ENCODE data around the gene STARD7.
"Not testable (repeated sequence)": the region's sequence is repeated elsewhere in the genome, so short reads cannot be mapped to it uniquely, and the experiment has no call there.

The STARD7 gene

GRCh38 chr2:96233880-96234316 lies 25.3 kb upstream of the STARD7 start:
- DNase-seq: no peak

GRCh38 chr2:96233436-96233835 lies 24.8 kb upstream of the STARD7 start:
- no peak for DNase-seq

- no peak for DNase-seq
These were observed 22.7 kb upstream of the STARD7 start for GRCh38 chr2:96231316-96231715.

- peak; percentile 50 for DNase-seq
These were observed 16.4 kb upstream of the STARD7 start for GRCh38 chr2:96225016-96225533.

- DNase-seq: not testable (repeated sequence)
These were observed 12.5 kb upstream of the STARD7 start for GRCh38 chr2:96221106-96221505.

- not testable (repeated sequence) for DNase-seq
These were observed 11.3 kb upstream of the STARD7 start for GRCh38 chr2:96219959-96220358.

- DNase-seq: no peak
These were observed 10.0 kb upstream of the STARD7 start for GRCh38 chr2:96218508-96219131.

- DNase-seq: no peak
These were observed 5.9 kb upstream of the STARD7 start for GRCh38 chr2:96214554-96214953.

GRCh38 chr2:96213379-96213778 lies 4.8 kb upstream of the STARD7 start:
- DNase-seq: no peak

- no peak for DNase-seq
These were observed 3.7 kb upstream of the STARD7 start for GRCh38 chr2:96212339-96212738.

- no peak for DNase-seq
These were observed 1.1 kb upstream of the STARD7 start for GRCh38 chr2:96209729-96210085.

- DNase-seq: peak; percentile 32
These were observed 543 bp upstream of the STARD7 start for GRCh38 chr2:96209011-96209728.

- no peak for DNase-seq
These were observed 869 bp downstream of the STARD7 start for GRCh38 chr2:96207774-96208142.

GRCh38 chr2:96207073-96207773 lies 1.4 kb downstream of the STARD7 start:
- no peak for DNase-seq

- no peak for DNase-seq
These were observed 2.7 kb downstream of the STARD7 start for GRCh38 chr2:96205888-96206287.

GRCh38 chr2:96204836-96205624 lies 3.6 kb downstream of the STARD7 start:
- no peak for DNase-seq

- DNase-seq: no peak
These were observed 5.2 kb downstream of the STARD7 start for GRCh38 chr2:96203130-96204028.

- no peak for DNase-seq
These were observed 6.3 kb downstream of the STARD7 start for GRCh38 chr2:96202152-96202854.

- DNase-seq: no peak
These were observed 7.3 kb downstream of the STARD7 start for GRCh38 chr2:96201338-96201737.

GRCh38 chr2:96198921-96199320 lies 9.7 kb downstream of the STARD7 start:
- no peak for DNase-seq

GRCh38 chr2:96197546-96198255 lies 10.9 kb downstream of the STARD7 start:
- DNase-seq: no peak

All from hematopoietic multipotent progenitor cell treated with erythropoietin and hydrocortisone succinate and interleukin-3 and kit ligand, for 8 days (in vitro differentiated cells).